ENCODE data around the gene LUZP2. TPM values are rescaled to one million over a fixed set of nuclear protein-coding genes. Genes with fewer than 3 reads are reported as not detected.

The LUZP2 gene
- total RNA-seq, 1 experiment from 2014 or later = not detected

DNA sequence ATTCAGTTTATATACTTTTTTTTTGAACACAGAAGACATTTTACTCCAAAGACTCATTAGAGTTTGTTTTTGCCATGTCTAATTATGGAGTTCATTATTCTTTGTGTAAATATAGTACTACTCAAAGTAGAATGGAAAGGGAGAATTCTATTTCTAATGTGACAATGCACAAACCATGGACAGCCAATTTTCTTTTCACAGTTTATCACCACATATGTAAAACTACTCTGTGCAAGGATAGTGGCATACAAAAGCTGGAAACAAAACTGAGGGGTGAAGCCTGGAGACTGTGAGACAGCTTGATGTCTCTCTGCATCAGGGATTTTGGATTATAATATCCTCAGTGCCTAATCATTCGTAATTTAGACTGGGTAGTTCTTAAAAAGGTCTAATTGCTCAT is 75.5 kb downstream of the LUZP2 start:
- no peaks in the 10 kb centered on the region for H3K9me3 Mint-ChIP-seq (ENCODE audit: unreplicated experiment)

DNA sequence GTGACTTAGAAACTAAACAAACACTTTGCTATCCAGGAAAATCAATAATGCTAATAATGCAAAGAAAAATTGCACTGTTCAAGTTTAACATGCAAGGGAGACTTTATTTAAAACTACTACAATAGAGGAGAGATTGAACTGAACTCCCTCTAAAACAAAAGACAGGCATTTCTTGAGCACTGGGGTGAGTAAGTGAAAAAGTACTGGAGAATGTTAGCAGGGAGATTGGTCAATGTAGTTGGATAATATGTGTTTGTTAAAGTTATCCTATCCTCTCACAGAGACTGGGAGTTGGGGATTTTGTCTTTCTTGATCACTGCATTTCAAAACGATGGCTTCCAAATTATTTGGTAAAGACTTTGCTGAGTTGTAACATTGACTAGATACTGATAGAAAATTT is 77.6 kb downstream of the LUZP2 start:
- Histone ChIP-seq H3K9me3 (no peaks in the 10 kb centered on the region), H3K4me3 (ENCODE audit: low read depth, low read length) (no peak overlapping the region), H3K4me1 (no peaks in the 10 kb centered on the region), H3K27me3 (replicated peaks; ENCODE audit: control insufficient read depth, insufficient read depth, low read length) (no peaks in the 10 kb centered on the region), H3K36me3 (ENCODE audit: control insufficient read depth, insufficient read depth, low read length) (no peaks in the 10 kb centered on the region)
- no peak for DNase-seq
- POLR2A ChIA-PET = no interaction called here
- Mint-ChIP-seq H3K27me3 (ENCODE audit: insufficient read depth, unreplicated experiment) (peaks cover 3% of the 10 kb centered on the region), H3K9me3 (ENCODE audit: unreplicated experiment) (no peaks in the 10 kb centered on the region), H3K4me3 (ENCODE audit: unreplicated experiment) (no peak overlapping the region), H3K36me3 (ENCODE audit: insufficient read depth, unreplicated experiment) (no peaks in the 10 kb centered on the region), H3K4me1 (ENCODE audit: low read depth, unreplicated experiment) (no peaks in the 10 kb centered on the region), H3K27ac (ENCODE audit: unreplicated experiment) (no peak overlapping the region)
- no TSS peak for BruUV-seq (replicated peaks)
- intact Hi-C loops (cut with micrococcal nuclease; ENCODE audit: unreplicated experiment) = no loop called here
- TF ChIP-seq, protein P1, sequence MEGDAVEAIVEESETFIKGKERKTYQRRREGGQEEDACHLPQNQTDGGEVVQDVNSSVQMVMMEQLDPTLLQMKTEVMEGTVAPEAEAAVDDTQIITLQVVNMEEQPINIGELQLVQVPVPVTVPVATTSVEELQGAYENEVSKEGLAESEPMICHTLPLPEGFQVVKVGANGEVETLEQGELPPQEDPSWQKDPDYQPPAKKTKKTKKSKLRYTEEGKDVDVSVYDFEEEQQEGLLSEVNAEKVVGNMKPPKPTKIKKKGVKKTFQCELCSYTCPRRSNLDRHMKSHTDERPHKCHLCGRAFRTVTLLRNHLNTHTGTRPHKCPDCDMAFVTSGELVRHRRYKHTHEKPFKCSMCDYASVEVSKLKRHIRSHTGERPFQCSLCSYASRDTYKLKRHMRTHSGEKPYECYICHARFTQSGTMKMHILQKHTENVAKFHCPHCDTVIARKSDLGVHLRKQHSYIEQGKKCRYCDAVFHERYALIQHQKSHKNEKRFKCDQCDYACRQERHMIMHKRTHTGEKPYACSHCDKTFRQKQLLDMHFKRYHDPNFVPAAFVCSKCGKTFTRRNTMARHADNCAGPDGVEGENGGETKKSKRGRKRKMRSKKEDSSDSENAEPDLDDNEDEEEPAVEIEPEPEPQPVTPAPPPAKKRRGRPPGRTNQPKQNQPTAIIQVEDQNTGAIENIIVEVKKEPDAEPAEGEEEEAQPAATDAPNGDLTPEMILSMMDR (IDR thresholded peaks at IDR 0.05; ENCODE audit: insufficient read depth in 1 of 2, low read depth in 1 of 2, low read length in 1 of 2, severe bottlenecking in 1 of 2, unreplicated experiment in 1 of 2) = no peak
- CTCF ChIA-PET = no interaction called here

More for the DNA sequence above, 75.5 kb downstream of the LUZP2 start:
- no peaks in the 10 kb centered on the region for H3K36me3 Mint-ChIP-seq (ENCODE audit: insufficient read depth, unreplicated experiment)
- H3K27me3 ChIP-seq (replicated peaks; ENCODE audit: control insufficient read depth, insufficient read depth, low read length) = no peaks in the 10 kb centered on the region
- H3K9me3 ChIP-seq = no peaks in the 10 kb centered on the region
- intact Hi-C loops (cut with micrococcal nuclease; ENCODE audit: unreplicated experiment) = no loop called here
- H3K4me1 ChIP-seq = no peaks in the 10 kb centered on the region
- TF ChIP-seq, protein P1 (IDR thresholded peaks at IDR 0.05; ENCODE audit: insufficient read depth in 1 of 2, low read depth in 1 of 2, low read length in 1 of 2, severe bottlenecking in 1 of 2, unreplicated experiment in 1 of 2) = no peak
- H3K4me3 Mint-ChIP-seq (ENCODE audit: unreplicated experiment) = no peak overlapping the region
- DNase-seq = no peak
- H3K27ac Mint-ChIP-seq (ENCODE audit: unreplicated experiment) = no peak overlapping the region
- peaks cover 3% of the 10 kb centered on the region for H3K27me3 Mint-ChIP-seq (ENCODE audit: insufficient read depth, unreplicated experiment)
- ChIA-PET CTCF (no interaction called here), POLR2A (no interaction called here)
- no peaks in the 10 kb centered on the region for H3K36me3 ChIP-seq (ENCODE audit: control insufficient read depth, insufficient read depth, low read length)
- H3K4me3 ChIP-seq (ENCODE audit: low read depth, low read length) = no peak overlapping the region
- H3K4me1 Mint-ChIP-seq (ENCODE audit: low read depth, unreplicated experiment) = no peaks in the 10 kb centered on the region
- BruUV-seq (replicated peaks) = no TSS peak

DNA sequence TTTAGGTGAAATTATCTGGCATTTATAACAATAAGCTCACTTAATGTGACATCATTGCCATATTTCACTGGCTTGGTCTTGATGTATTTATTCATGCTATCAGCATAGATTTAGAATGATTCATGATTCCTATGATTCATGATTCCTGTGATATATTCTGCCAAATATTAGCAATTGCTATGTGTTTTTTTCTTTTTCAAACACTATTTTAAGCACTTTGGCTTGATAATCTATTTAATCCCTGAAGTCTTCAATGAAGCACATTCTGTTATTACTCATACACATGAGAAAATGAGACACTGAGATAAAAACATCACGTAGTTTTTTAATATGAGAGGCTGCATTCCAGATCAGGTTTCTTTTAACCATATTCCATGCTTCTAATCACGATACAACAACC is 78.5 kb downstream of the LUZP2 start:
- H3K36me3 Mint-ChIP-seq (ENCODE audit: insufficient read depth, unreplicated experiment) = no peaks in the 10 kb centered on the region
- DNase-seq = no peak
- H3K4me1 Mint-ChIP-seq (ENCODE audit: low read depth, unreplicated experiment) = no peaks in the 10 kb centered on the region
- H3K4me3 Mint-ChIP-seq (ENCODE audit: unreplicated experiment) = no peak overlapping the region
- ChIA-PET CTCF (no interaction called here), POLR2A (no interaction called here)
- intact Hi-C loops (cut with micrococcal nuclease; ENCODE audit: unreplicated experiment) = no loop called here
- no peaks in the 10 kb centered on the region for H3K4me1 ChIP-seq
- H3K4me3 ChIP-seq (ENCODE audit: low read depth, low read length) = no peak overlapping the region
- no peaks in the 10 kb centered on the region for H3K27me3 Mint-ChIP-seq (ENCODE audit: insufficient read depth, unreplicated experiment)
- no peaks in the 10 kb centered on the region for H3K9me3 Mint-ChIP-seq (ENCODE audit: unreplicated experiment)
- no TSS peak for BruUV-seq (replicated peaks)
- H3K36me3 ChIP-seq (ENCODE audit: control insufficient read depth, insufficient read depth, low read length) = no peaks in the 10 kb centered on the region
- TF ChIP-seq, protein P1 (IDR thresholded peaks at IDR 0.05; ENCODE audit: insufficient read depth in 1 of 2, low read depth in 1 of 2, low read length in 1 of 2, severe bottlenecking in 1 of 2, unreplicated experiment in 1 of 2) = no peak
- H3K9me3 ChIP-seq = no peaks in the 10 kb centered on the region
- no peaks in the 10 kb centered on the region for H3K27me3 ChIP-seq (replicated peaks; ENCODE audit: control insufficient read depth, insufficient read depth, low read length)
- no peak overlapping the region for H3K27ac Mint-ChIP-seq (ENCODE audit: unreplicated experiment)

Measured in Caco-2 (cell line).